ENCODE results near the gene ZNF805. TPM values are rescaled to one million over a fixed set of nuclear protein-coding genes. Genes with fewer than 3 reads are reported as not detected.

ZNF805 gene
- total RNA-seq, 1 experiment from 2014 or later = 8.8 TPM

Other genes with a start within 250 kb of the ZNF805 start
- 0.20 TPM in 1 of 2 replicates, not detected in the other for gene USP29, start 120.6 kb upstream of the ZNF805 start, total RNA-seq (2014; rRNA removed; shearing (Covaris generic))
- gene ZIM3, start 95.4 kb upstream of the ZNF805 start, total RNA-seq (2014; rRNA removed; shearing (Covaris generic)) = not detected in 2 replicates
- 2.6 TPM in 1 of 2 replicates, not detected in the other for gene DUXA, start 73.1 kb upstream of the ZNF805 start, total RNA-seq (2014; rRNA removed; shearing (Covaris generic))
- 12.3 and 23.2 TPM in 2 replicates for gene ZNF264, start 49.1 kb upstream of the ZNF805 start, total RNA-seq (2014; rRNA removed; shearing (Covaris generic))
- gene AURKC, start 9.6 kb upstream of the ZNF805 start, total RNA-seq (2014; rRNA removed; shearing (Covaris generic)) = not detected in 2 replicates
- gene ZNF460, start 39.9 kb downstream of the ZNF805 start, total RNA-seq (2014; rRNA removed; shearing (Covaris generic)) = 19.5 and 29.1 TPM in 2 replicates
- gene ZNF543, start 79.8 kb downstream of the ZNF805 start, total RNA-seq (2014; rRNA removed; shearing (Covaris generic)) = 6.4 and 9.6 TPM in 2 replicates
- gene ZNF304, start 110.6 kb downstream of the ZNF805 start, total RNA-seq (2014; rRNA removed; shearing (Covaris generic)) = 9.2 and 9.5 TPM in 2 replicates
- gene TRAPPC2B, start 122.9 kb downstream of the ZNF805 start, total RNA-seq (2014; rRNA removed; shearing (Covaris generic)) = 18.6 and 19.0 TPM in 2 replicates
- gene ZNF547, start 122.9 kb downstream of the ZNF805 start, total RNA-seq (2014; rRNA removed; shearing (Covaris generic)) = 0.68 and 1.7 TPM in 2 replicates
- 4.1 and 6.0 TPM in 2 replicates for gene ZNF548, start 149.2 kb downstream of the ZNF805 start, total RNA-seq (2014; rRNA removed; shearing (Covaris generic))
- gene ZNF17, start 170.5 kb downstream of the ZNF805 start, total RNA-seq (2014; rRNA removed; shearing (Covaris generic)) = 7.1 and 10.4 TPM in 2 replicates
- 6.6 and 16.3 TPM in 2 replicates for gene ZNF749, start 194.7 kb downstream of the ZNF805 start, total RNA-seq (2014; rRNA removed; shearing (Covaris generic))
- not detected in 2 replicates for gene VN1R1, start 216.5 kb downstream of the ZNF805 start, total RNA-seq (2014; rRNA removed; shearing (Covaris generic))
- 3.3 and 9.1 TPM in 2 replicates for gene ZNF772, start 236.9 kb downstream of the ZNF805 start, total RNA-seq (2014; rRNA removed; shearing (Covaris generic))
- gene ZNF419, start 247.1 kb downstream of the ZNF805 start, total RNA-seq (2014; rRNA removed; shearing (Covaris generic)) = 4.9 and 9.2 TPM in 2 replicates

Measured in G401 (cell line).